ENCODE data around the gene ATG3.

- TF ChIP-seq YY1 (IDR thresholded peaks at IDR 0.05; ENCODE audit: insufficient read depth, insufficient read length), result no peak
- no peak for TF ChIP-seq SUZ12 (IDR thresholded peaks at IDR 0.05; ENCODE audit: extremely low read depth, insufficient read depth, insufficient read length)
- no peak for TF ChIP-seq ZNF274 (IDR thresholded peaks at IDR 0.05; ENCODE audit: low read depth, low read length)
These were observed 31.2 kb downstream of the ATG3 start for GRCh38 chr3:112530573-112530972.
